Gastrocnemius medialis (tissue), 4 donors: Measurements from ENCODE around the gene ALG11.

Experiments used
- POLR2A ChIP-seq, 2 donors: fragments of 450-650 bp; IDR thresholded peaks; one replicate each; pipeline ENCODE4 v1.6.1; 2017; ENCODE audit warnings: antibody characterized with exemption in 2 of 2, mild to moderate bottlenecking in 2 of 2, moderate library complexity in 2 of 2
- TF ChIP-seq, protein P1 (sequence below), 5 experiments: fragments of 450-650 bp in 3 of 5; fragments of 200-600 bp in 2 of 5; sonication (generic) in 2 of 5; IDR thresholded peaks in 4 of 5; conservative IDR thresholded peaks in 1 of 5; 1 replicate in 4 of 5; 2 replicates in 1 of 5; pipeline ENCODE4 v1.5.1; 2016 to 2019; ENCODE audit warnings: antibody characterized with exemption in 5 of 5, mild to moderate bottlenecking in 3 of 5, moderate library complexity in 3 of 5

- no peak for TF ChIP-seq POLR2A (IDR thresholded peaks at IDR 0.05)
- TF ChIP-seq, protein P1, sequence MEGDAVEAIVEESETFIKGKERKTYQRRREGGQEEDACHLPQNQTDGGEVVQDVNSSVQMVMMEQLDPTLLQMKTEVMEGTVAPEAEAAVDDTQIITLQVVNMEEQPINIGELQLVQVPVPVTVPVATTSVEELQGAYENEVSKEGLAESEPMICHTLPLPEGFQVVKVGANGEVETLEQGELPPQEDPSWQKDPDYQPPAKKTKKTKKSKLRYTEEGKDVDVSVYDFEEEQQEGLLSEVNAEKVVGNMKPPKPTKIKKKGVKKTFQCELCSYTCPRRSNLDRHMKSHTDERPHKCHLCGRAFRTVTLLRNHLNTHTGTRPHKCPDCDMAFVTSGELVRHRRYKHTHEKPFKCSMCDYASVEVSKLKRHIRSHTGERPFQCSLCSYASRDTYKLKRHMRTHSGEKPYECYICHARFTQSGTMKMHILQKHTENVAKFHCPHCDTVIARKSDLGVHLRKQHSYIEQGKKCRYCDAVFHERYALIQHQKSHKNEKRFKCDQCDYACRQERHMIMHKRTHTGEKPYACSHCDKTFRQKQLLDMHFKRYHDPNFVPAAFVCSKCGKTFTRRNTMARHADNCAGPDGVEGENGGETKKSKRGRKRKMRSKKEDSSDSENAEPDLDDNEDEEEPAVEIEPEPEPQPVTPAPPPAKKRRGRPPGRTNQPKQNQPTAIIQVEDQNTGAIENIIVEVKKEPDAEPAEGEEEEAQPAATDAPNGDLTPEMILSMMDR (IDR thresholded peaks at IDR 0.05 in 4 of 5, conservative IDR thresholded peaks at IDR 0.05 in 1 of 5), result no peak
These were observed 39.2 kb downstream of the ALG11 start for GRCh38 chr13:52051400-52051799.
